Stomach (tissue), 4 donors: ENCODE results near the gene TNFSF8.

Source experiments
- POLR2A ChIP-seq, 4 donors: fragments of 450-650 bp; IDR thresholded peaks; one replicate each; pipeline ENCODE4 v1.6.1; 2016; ENCODE audit warnings: antibody characterized with exemption in 4 of 4, control low read depth in 2 of 4, mild to moderate bottlenecking in 1 of 4, moderate library complexity in 1 of 4
- POLR2AphosphoS5 ChIP-seq, 3 donors: sonication (generic); formaldehyde crosslinking; IDR thresholded peaks; one replicate each; pipeline ENCODE4 v1.6.1; 2016; ENCODE audit warnings: antibody characterized with exemption in 3 of 3
- TF ChIP-seq, protein P1 (sequence below), 7 experiments: fragments of 450-650 bp in 4 of 7; fragments of 200-600 bp in 3 of 7; sonication (generic) in 3 of 7; IDR thresholded peaks; one replicate each; pipeline ENCODE4 v1.5.1; 2016 to 2019; ENCODE audit warnings: antibody characterized with exemption in 7 of 7, control low read depth in 2 of 7, mild to moderate bottlenecking in 1 of 7

- TF ChIP-seq, protein P1, sequence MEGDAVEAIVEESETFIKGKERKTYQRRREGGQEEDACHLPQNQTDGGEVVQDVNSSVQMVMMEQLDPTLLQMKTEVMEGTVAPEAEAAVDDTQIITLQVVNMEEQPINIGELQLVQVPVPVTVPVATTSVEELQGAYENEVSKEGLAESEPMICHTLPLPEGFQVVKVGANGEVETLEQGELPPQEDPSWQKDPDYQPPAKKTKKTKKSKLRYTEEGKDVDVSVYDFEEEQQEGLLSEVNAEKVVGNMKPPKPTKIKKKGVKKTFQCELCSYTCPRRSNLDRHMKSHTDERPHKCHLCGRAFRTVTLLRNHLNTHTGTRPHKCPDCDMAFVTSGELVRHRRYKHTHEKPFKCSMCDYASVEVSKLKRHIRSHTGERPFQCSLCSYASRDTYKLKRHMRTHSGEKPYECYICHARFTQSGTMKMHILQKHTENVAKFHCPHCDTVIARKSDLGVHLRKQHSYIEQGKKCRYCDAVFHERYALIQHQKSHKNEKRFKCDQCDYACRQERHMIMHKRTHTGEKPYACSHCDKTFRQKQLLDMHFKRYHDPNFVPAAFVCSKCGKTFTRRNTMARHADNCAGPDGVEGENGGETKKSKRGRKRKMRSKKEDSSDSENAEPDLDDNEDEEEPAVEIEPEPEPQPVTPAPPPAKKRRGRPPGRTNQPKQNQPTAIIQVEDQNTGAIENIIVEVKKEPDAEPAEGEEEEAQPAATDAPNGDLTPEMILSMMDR (IDR thresholded peaks at IDR 0.05): no peak
- TF ChIP-seq POLR2AphosphoS5 (IDR thresholded peaks at IDR 0.05) (no peak), POLR2A (IDR thresholded peaks at IDR 0.05) (no peak)
Measured at GRCh38 chr9:114945616-114946412, 15.4 kb upstream of the TNFSF8 start.
